H1 (cell line): ENCODE data around the gene PPIL3. TPM values are rescaled to one million over a fixed set of nuclear protein-coding genes. Genes with fewer than 3 reads are reported as not detected.

ENCODE experiments used
- RXRA ChIP-seq: IDR thresholded peaks from 2 replicates; pipeline ENCODE4 v1.6.1; 2011; ENCODE audit warnings: low read depth, mild to moderate bottlenecking, low read length, moderate library complexity; ENCODE audit not compliant: insufficient read depth
- polyA plus RNA-seq, 7 experiments: library from polyadenylated mRNA; depleted of rRNA in 3 of 7; stranded (reverse) in 5 of 7; unstranded in 2 of 7; fragments of >200 nt in 5 of 7; fragments of 200-250 nt in 2 of 7; gene quantifications; 1 replicate in 5 of 7; 2 replicates in 1 of 7; 4 replicates in 1 of 7; pipeline versions ENCODE4 v1.2.1 to v1.2.3, GENCODE V29; 2011 to 2013; ENCODE audit warnings: missing spikeins in 2 of 7, mixed read lengths in 2 of 7
- total RNA-seq: library from RNA; stranded (reverse); fragmentation: NEBNext Ultra II Directional; extraction: Animal tissue kit (Norgen Biotek cat#: 25700); gene quantifications from 2 replicates; pipeline ENCODE4 v1.2.1, GENCODE V29; 2021

Gene PPIL3
- total and polyA plus RNA-seq, 2 of the 8 experiments (the other 6 are each of a cell fraction or from before 2014, with no cell fraction given) = 30.4 to 48.7 TPM

- TF ChIP-seq RXRA = no peak
Observed at GRCh38 chr2:200834701-200835100, 54.2 kb downstream of the PPIL3 start (continued).
